ENCODE data around the gene GRPEL1.

The GRPEL1 gene

DNA sequence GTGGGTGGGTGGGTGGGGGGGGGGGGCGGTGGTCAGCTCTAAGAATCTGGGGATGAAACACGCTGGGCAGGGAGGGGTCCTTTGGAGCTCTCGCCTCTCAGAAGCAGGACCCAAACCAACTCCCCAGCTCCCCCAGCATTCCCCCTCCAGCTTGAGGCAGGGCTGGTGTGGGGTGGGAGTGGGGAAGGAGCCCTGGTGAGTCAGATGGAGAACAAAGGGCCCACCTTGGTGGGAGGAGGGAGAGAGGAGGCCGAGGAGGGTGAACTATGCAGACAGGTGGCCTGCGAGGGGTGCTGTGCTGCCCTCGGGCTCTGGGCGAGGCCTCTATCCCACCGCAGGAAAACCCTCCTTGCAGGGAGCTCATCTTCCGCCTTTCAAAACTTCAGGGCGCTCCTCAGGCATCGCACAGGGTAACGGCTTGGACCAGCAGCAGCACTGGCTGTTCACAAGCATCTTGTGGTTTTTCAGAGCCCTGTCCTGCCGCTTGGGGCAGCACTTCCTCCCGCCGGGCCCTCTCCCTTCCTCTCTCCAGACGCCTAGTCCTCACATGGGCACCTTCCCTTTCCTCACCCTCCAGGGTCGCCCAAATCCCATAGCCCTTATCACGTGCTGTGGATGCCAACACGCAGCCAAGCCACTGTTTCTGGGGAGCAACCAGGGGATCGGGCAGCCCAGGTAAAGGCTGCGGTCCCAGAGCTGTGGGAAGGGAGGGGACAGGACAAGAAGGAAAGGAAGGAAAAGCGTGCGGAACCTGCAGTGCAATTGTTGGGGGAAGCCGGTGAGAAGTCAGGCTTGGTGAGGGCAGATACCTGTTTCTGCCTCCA lies 34.0 kb upstream of the GRPEL1 start (continued):
- TF ChIP-seq, protein P1, sequence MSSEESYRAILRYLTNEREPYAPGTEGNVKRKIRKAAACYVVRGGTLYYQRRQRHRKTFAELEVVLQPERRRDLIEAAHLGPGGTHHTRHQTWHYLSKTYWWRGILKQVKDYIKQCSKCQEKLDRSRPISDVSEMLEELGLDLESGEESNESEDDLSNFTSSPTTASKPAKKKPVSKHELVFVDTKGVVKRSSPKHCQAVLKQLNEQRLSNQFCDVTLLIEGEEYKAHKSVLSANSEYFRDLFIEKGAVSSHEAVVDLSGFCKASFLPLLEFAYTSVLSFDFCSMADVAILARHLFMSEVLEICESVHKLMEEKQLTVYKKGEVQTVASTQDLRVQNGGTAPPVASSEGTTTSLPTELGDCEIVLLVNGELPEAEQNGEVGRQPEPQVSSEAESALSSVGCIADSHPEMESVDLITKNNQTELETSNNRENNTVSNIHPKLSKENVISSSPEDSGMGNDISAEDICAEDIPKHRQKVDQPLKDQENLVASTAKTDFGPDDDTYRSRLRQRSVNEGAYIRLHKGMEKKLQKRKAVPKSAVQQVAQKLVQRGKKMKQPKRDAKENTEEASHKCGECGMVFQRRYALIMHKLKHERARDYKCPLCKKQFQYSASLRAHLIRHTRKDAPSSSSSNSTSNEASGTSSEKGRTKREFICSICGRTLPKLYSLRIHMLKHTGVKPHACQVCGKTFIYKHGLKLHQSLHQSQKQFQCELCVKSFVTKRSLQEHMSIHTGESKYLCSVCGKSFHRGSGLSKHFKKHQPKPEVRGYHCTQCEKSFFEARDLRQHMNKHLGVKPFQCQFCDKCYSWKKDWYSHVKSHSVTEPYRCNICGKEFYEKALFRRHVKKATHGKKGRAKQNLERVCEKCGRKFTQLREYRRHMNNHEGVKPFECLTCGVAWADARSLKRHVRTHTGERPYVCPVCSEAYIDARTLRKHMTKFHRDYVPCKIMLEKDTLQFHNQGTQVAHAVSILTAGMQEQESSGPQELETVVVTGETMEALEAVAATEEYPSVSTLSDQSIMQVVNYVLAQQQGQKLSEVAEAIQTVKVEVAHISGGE (tag by site-specific recombination; conservative IDR thresholded peaks at IDR 0.05; ENCODE audit: low read depth), result peak; percentile 64; the same call in 1 of the 2 replicates
- TF ChIP-seq, protein P2, sequence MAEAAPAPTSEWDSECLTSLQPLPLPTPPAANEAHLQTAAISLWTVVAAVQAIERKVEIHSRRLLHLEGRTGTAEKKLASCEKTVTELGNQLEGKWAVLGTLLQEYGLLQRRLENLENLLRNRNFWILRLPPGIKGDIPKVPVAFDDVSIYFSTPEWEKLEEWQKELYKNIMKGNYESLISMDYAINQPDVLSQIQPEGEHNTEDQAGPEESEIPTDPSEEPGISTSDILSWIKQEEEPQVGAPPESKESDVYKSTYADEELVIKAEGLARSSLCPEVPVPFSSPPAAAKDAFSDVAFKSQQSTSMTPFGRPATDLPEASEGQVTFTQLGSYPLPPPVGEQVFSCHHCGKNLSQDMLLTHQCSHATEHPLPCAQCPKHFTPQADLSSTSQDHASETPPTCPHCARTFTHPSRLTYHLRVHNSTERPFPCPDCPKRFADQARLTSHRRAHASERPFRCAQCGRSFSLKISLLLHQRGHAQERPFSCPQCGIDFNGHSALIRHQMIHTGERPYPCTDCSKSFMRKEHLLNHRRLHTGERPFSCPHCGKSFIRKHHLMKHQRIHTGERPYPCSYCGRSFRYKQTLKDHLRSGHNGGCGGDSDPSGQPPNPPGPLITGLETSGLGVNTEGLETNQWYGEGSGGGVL (tag by site-specific recombination; IDR thresholded peaks at IDR 0.05), result peak; percentile 85
- 0 out of 2 replicates have a peak, but pooled peaks have one; percentile 29 for TF ChIP-seq ZFP69B (tag by site-specific recombination; IDR thresholded peaks at IDR 0.05)
- TF ChIP-seq ZBTB17 (tag by site-specific recombination; IDR thresholded peaks at IDR 0.05), result peak; percentile 60
- TF ChIP-seq ZNF600 (tag by site-specific recombination; IDR thresholded peaks at IDR 0.05), result peak; percentile 94
- TF ChIP-seq, protein P3, sequence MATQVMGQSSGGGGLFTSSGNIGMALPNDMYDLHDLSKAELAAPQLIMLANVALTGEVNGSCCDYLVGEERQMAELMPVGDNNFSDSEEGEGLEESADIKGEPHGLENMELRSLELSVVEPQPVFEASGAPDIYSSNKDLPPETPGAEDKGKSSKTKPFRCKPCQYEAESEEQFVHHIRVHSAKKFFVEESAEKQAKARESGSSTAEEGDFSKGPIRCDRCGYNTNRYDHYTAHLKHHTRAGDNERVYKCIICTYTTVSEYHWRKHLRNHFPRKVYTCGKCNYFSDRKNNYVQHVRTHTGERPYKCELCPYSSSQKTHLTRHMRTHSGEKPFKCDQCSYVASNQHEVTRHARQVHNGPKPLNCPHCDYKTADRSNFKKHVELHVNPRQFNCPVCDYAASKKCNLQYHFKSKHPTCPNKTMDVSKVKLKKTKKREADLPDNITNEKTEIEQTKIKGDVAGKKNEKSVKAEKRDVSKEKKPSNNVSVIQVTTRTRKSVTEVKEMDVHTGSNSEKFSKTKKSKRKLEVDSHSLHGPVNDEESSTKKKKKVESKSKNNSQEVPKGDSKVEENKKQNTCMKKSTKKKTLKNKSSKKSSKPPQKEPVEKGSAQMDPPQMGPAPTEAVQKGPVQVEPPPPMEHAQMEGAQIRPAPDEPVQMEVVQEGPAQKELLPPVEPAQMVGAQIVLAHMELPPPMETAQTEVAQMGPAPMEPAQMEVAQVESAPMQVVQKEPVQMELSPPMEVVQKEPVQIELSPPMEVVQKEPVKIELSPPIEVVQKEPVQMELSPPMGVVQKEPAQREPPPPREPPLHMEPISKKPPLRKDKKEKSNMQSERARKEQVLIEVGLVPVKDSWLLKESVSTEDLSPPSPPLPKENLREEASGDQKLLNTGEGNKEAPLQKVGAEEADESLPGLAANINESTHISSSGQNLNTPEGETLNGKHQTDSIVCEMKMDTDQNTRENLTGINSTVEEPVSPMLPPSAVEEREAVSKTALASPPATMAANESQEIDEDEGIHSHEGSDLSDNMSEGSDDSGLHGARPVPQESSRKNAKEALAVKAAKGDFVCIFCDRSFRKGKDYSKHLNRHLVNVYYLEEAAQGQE (tag by site-specific recombination; IDR thresholded peaks at IDR 0.05), result peak; percentile 75
- TF ChIP-seq ZNF366 (tag by site-specific recombination; conservative IDR thresholded peaks at IDR 0.05), result 0 out of 2 replicates have a peak, but pooled peaks have one; percentile 27
- peak; percentile 95 for TF ChIP-seq PRDM1 (tag by site-specific recombination; IDR thresholded peaks at IDR 0.05)
- TF ChIP-seq ZNF843 (tag by site-specific recombination; IDR thresholded peaks at IDR 0.05), result no peak
- TF ChIP-seq GFI1B (tag by site-specific recombination; IDR thresholded peaks at IDR 0.05), result no peak
- TF ChIP-seq, protein P4, sequence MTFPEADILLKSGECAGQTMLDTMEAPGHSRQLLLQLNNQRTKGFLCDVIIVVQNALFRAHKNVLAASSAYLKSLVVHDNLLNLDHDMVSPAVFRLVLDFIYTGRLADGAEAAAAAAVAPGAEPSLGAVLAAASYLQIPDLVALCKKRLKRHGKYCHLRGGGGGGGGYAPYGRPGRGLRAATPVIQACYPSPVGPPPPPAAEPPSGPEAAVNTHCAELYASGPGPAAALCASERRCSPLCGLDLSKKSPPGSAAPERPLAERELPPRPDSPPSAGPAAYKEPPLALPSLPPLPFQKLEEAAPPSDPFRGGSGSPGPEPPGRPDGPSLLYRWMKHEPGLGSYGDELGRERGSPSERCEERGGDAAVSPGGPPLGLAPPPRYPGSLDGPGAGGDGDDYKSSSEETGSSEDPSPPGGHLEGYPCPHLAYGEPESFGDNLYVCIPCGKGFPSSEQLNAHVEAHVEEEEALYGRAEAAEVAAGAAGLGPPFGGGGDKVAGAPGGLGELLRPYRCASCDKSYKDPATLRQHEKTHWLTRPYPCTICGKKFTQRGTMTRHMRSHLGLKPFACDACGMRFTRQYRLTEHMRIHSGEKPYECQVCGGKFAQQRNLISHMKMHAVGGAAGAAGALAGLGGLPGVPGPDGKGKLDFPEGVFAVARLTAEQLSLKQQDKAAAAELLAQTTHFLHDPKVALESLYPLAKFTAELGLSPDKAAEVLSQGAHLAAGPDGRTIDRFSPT (tag by site-specific recombination; IDR thresholded peaks at IDR 0.05), result 0 out of 2 replicates have a peak, but pooled peaks have one; percentile 63
- TF ChIP-seq SCRT1 (tag by site-specific recombination; IDR thresholded peaks at IDR 0.05; ENCODE audit: borderline replicate concordance), result no peak
- TF ChIP-seq SP3 (tag by site-specific recombination; IDR thresholded peaks at IDR 0.05), result no peak
- TF ChIP-seq ZIC2 (tag by site-specific recombination; IDR thresholded peaks at IDR 0.05), result peak; percentile 38; the same call in 1 of the 2 replicates
- peak; percentile 44 for TF ChIP-seq ZNF335 (tag by site-specific recombination; conservative IDR thresholded peaks at IDR 0.05)
- TF ChIP-seq IKZF3 (tag by site-specific recombination; IDR thresholded peaks at IDR 0.05), result peak; percentile 85
- TF ChIP-seq, protein P5, sequence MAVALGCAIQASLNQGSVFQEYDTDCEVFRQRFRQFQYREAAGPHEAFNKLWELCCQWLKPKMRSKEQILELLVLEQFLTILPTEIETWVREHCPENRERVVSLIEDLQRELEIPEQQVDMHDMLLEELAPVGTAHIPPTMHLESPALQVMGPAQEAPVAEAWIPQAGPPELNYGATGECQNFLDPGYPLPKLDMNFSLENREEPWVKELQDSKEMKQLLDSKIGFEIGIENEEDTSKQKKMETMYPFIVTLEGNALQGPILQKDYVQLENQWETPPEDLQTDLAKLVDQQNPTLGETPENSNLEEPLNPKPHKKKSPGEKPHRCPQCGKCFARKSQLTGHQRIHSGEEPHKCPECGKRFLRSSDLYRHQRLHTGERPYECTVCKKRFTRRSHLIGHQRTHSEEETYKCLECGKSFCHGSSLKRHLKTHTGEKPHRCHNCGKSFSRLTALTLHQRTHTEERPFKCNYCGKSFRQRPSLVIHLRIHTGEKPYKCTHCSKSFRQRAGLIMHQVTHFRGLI (tag by site-specific recombination; IDR thresholded peaks at IDR 0.05), result no peak

Data from HEK293 (cell line).